Left colon (tissue), 2 donors: ENCODE measurements around the gene NIM1K. TPM values are rescaled to one million over a fixed set of nuclear protein-coding genes. Genes with fewer than 3 reads are reported as not detected.
"Not testable (repeated sequence)": the region's sequence is repeated elsewhere in the genome, so short reads cannot be mapped to it uniquely, and the experiment has no call there.

ENCODE experiments used
- ATAC-seq: fragments of 200-7000 bp; cut with Tn5 transposase; one replicate; pipeline ENCODE4 v1.9.1; 2020; ENCODE audit warnings: mild to moderate bottlenecking, moderate library complexity
- DNase-seq, 2 donors: peaks; one replicate each; pipeline ENCODE4 v3.0.0-alpha.2; 2020
- intact Hi-C, 2 donors: fragments of 100-400 bp; cut with DNase I in 1 of 2; cut with micrococcal nuclease in 1 of 2; formaldehyde crosslinking; loops; one replicate each; pipeline versions ENCODE4 v1.11.2 to v1.14.0; 2022; cut with DNase I, micrococcal nuclease
- total RNA-seq, 2 donors: library from RNA; stranded (reverse); fragmentation: NEBNext Ultra II Directional; extraction: Animal tissue kit (Norgen Biotek cat#: 25700); gene quantifications; one replicate each; pipeline ENCODE4 v1.2.1, GENCODE V29; 2021
- donor health status: DM: no; HTN: no; CAD: no.
- donor health status: DM: yes; HTN: yes; CAD: no.

NIM1K gene
- total RNA-seq, 2 donors from 2014 or later = 0.20 to 0.34 TPM

DNA sequence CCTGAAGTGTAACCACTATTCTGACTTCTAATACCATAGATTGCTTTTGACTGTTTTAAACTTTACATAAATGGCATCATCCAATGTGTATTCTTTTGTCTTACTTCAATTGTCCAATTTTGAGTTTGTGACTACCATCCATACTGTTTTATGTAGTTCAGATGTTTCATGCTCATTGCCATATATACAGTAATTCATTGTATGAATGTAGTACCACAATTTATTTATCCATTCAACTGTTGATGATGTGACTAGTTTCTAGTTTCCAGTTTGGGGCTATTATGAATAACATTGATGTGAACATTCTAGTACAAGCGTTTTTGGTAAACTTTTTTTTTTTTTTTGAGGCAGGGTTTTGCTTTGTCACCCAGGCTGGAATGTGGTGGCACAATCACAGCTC is 66.1 kb downstream of the NIM1K start:
- DNase-seq (no peak), ATAC-seq (no peak)
- intact Hi-C loops = no loop called here

DNA sequence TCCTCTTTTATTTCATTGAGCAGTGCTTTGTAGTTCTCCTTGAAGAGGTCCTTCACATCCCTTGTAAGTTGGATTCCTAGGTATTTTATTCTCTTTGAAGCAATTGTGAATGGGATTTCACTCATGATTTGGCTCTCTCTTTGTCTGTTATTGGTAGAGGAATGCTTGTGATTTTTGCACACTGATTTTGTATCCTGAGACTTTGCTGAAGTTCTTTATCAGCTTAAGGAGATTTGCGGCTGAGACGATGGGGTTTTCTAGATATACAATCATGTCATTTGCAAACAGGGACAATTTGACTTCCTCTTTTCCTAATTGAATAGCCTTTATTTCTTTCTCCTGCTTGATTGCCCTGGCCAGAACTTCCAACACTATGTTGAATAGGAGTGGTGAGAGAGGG is 70.2 kb downstream of the NIM1K start:
- intact Hi-C loops, DNase-seq, ATAC-seq: not testable (repeated sequence)

- intact Hi-C loops = no loop called here
These were observed 76.3 kb downstream of the NIM1K start for GRCh38 chr5:43268188-43268820.

GRCh38 chr5:43270645-43271044 is 78.6 kb downstream of the NIM1K start:
- intact Hi-C loops = no loop called here
- DNase-seq = no peak
- ATAC-seq = no peak

More at GRCh38 chr5:43268188-43268820, 76.3 kb downstream of the NIM1K start:
- DNase-seq (no peak), ATAC-seq (no peak)

DNA sequence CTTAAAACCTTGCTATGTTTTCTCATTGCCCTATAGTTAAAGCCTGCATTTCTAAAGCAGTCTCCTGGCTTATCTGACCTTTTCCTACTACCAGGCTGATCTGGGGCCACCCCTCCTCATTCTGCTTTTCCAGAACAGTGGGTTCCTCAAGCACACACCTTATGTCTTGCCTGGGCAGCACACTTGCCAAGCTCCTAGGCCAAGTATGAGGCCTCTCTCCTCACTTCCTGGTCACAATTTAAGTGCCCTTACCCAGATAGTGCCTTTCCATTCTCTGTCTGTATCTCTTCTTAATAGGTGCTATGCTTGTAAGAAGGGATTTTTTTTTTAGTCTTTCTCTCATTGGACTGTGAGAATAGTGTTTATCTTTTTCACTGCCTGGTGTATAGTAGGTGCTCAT is 81.5 kb downstream of the NIM1K start:
- intact Hi-C loops = no loop called here
- ATAC-seq = no peak
- no peak for DNase-seq

DNA sequence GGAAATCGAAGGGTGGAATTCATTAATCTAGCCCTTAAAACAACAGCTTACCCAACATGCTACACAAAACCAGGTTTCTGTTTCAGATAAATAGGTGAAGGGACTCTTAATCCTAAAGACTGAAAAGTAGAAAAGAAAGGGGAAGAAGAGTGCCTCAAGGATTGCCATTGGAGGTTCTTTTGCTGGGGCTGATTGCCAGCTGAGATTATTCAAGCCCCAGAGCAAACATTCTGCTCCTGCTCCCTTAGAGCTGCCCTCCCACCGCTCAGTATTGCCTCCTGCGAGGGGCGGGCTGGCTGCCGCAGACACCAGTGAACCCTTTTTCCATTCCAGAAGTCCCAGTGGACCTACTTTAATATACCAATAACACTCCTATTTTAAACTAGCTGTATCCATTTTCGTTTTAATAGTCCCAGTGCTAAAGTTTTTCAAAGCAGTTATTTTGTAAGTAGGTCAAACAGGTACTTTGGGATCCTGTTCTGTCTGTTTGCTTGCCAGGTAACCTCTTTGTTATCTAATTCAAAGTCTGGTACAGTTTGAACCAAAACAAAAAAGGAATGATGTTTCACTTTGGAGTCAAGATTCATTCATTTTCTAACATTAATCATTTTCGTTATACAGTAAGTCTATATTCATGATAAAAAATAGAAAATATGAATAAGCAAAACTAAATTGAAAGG is 82.5 kb downstream of the NIM1K start:
- ATAC-seq (no peak), DNase-seq (no peak)
- intact Hi-C loops = no loop called here

GRCh38 chr5:43275391-43275790 is 83.4 kb downstream of the NIM1K start:
- DNase-seq (no peak), ATAC-seq (no peak)
- intact Hi-C loops = no loop called here

- intact Hi-C loops = no loop called here
- ATAC-seq = no peak
- no peak for DNase-seq
These were observed 87.7 kb downstream of the NIM1K start for GRCh38 chr5:43279548-43280274.

GRCh38 chr5:43281840-43282658 is 90.0 kb downstream of the NIM1K start:
- intact Hi-C loops = no loop called here
- ATAC-seq = no peak
- DNase-seq = no peak

DNA sequence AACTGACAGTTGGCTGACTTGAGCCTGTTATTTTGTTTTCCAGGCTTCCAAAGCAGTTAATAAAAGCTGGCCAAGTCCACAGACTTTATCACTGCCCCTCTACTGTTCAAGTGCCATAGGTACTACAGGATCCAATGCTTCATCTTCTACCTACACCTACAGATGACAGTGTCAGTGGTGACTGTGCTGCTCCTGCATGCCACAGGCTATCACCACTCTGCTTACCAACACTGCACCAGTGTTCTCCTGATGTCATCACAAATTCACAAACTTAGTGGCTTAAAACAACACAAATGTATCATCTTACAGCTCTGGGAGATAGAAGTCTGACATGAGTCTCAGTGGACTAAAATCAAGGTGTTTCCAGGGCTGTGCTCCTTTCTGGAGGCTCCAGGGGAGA is 94.6 kb downstream of the NIM1K start:
- intact Hi-C loops = no loop called here
- ATAC-seq = peak; percentile 25
- no peak for DNase-seq

GRCh38 chr5:43287493-43287892 is 95.5 kb downstream of the NIM1K start:
- intact Hi-C loops = no loop called here
- no peak for ATAC-seq
- DNase-seq = no peak

DNA sequence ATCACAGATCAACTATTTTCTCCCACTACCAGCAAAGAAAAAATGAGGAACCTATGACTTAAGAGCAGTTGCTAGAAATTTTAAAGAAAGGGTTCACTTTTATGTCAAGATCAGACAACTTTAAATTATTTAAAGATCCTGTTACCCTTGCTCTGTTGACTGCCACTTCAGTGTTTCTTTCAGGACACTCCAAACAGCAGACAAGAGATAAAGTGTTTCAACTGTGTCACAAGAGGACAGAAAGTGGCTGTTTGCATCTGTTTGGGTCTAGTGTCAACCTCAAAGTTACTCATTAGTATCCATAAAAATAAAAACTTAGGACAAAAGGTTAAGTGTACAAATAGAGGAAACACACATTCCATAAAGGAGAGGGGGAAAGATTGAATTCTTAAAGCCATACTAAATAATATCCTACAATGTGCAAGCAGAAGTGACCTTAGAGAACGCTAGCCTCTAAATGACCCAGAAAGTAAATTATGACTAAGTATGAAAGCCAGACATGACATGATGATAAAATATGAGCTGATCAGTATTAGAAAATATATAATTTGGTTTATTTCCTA is 96.3 kb downstream of the NIM1K start:
- no peak for ATAC-seq
- DNase-seq = no peak
- intact Hi-C loops = no loop called here

DNA sequence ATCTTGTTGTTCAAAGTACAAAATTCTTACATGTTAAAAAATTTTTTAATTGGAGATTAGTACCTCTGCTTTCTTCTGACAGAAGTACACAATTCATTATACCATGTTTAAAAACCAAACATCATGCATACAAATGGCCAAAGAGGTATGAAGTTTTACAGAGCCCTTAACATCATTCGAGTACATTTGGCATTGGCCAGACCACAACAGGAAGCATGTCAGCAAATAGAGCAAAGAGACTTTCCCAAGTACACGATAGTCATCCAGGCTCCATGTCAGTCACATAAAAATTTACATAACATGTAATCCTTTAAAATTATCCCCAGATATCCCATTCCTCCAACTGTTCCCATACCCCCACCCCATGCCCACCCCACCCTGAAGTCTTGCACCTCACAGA is 98.7 kb downstream of the NIM1K start:
- ATAC-seq (no peak), DNase-seq (no peak)
- intact Hi-C loops = no loop called here

DNA sequence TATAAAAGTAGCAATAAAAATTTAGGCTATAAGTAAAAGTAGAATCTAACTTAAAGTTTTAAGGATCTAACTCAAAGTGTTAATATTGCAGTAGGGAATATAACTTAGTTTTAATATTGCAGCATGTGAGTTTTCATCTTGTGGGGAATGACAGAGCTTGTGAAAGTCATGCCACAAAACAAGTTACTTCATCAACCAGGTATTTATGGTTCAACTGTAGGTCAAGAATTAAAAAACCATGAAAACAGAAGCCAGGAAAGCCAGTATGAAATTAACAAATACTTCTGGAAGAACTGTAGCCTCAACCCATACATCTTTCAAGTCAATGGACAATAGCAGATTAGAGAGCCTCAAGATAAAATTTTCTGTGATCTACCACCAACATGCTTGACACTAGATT is 102.2 kb downstream of the NIM1K start:
- DNase-seq (no peak), ATAC-seq (no peak)
- intact Hi-C loops = no loop called here

GRCh38 chr5:43295202-43295601 is 103.2 kb downstream of the NIM1K start:
- ATAC-seq (no peak), DNase-seq (no peak)
- intact Hi-C loops = no loop called here

DNA sequence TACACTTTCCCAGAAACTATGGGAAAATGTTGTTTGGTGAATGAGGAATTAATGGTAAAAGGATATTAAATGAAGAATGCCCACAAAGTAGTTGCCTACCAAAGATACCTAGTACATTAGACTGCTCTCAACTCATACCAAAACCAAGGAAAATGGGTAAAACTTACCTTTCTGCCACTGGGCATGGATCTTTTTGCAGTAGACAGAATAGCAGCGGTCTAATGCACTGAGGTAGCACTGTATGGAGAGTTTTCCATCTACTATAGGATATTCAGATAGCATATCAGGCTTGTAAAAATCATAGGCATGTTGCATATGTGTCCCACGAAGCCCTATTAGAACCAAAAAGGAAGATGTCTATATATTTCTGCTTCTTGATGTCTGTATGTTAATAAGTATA is 104.8 kb downstream of the NIM1K start:
- no peak for ATAC-seq
- intact Hi-C loops = no loop called here
- no peak for DNase-seq

DNA sequence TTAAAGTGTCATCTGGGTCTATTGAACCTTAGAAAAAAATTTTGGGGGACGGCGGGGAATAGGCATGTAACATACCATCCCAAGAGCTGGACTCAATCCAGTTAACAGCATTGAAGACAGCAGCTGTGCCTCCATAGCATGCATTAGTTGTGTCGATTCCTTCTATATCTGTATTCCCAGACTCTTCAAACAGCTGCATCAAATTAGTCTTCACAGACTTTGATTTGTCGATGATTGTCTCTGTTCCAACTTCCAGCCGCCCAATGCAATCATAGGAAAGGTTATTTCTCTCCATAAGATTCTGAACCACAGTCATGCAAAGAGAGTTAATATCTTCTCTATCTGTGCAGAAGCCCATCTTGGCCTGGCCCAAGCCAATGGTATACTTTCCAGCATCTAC is 106.4 kb downstream of the NIM1K start:
- no peak for ATAC-seq
- intact Hi-C loops = no loop called here
- no peak for DNase-seq

- intact Hi-C loops = loop anchor here in 1 of 2 donors (10.0 kb wide), 1 partner anchor 185 kb away; no protein-coding TSS in a partner anchor
- DNase-seq (no peak), ATAC-seq (no peak)
These were observed 108.1 kb downstream of the NIM1K start for GRCh38 chr5:43300112-43300511.

DNA sequence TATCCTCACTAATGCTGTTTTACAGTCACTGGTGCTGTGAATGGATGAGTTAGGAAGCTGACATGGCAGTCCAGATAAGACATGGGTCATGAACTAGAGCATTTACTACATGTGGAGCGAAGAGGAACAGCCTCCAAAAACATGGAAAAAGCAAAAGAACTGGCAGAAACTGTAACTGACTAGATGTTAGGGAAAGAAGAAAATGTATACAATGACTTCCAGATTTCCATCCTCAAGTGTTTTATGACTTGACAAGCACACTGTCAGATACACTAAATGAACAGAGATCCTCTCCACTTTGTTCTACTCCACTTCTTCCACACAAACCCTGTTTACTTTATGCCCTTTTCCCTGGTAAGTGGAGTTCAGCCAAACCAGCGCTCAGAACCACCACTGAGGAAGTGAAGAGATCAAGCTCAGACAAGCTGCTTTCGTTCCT is 109.6 kb downstream of the NIM1K start:
- DNase-seq (no peak), ATAC-seq (no peak)
- intact Hi-C loops = loop anchor here in 1 of 2 donors (10.0 kb wide), 1 partner anchor 187 kb away; no protein-coding TSS in a partner anchor
